Astrocyte (in vitro differentiated cells and primary cell): ENCODE data around the gene CHIC2. TPM values are rescaled to one million over a fixed set of nuclear protein-coding genes. Genes with fewer than 3 reads are reported as not detected.

Experiments used
- DNase-seq: peaks from one replicate; pipeline ENCODE4 v3.0.0-alpha.2; 2010; ENCODE audit warnings: low read depth
- FAIRE-seq: peaks from 2 replicates; lab custom pipeline; 2011; peaks lifted over from hg19 to GRCh38; lab: Jason Lieb, UNC
- H2AFZ ChIP-seq: 2 replicates; pipeline ENCODE4 v1.6.0; 2012; ENCODE audit warnings: low read depth, low read length, inconsistent platforms
- H3K27ac ChIP-seq: 2 replicates; pipeline ENCODE4 v1.5.1; 2011; ENCODE audit warnings: low read depth, low read length, inconsistent platforms
- H3K27me3 ChIP-seq: 2 replicates; pipeline ENCODE4 v1.6.0; 2011; ENCODE audit warnings: low read length, inconsistent platforms; ENCODE audit not compliant: insufficient read depth
- H3K36me3 ChIP-seq: 2 replicates; pipeline ENCODE4 v1.5.1; 2011; ENCODE audit warnings: low read length, inconsistent platforms; ENCODE audit not compliant: insufficient read depth
- H3K4me1 ChIP-seq: 2 replicates; pipeline ENCODE4 v1.5.1; 2011; ENCODE audit warnings: low read length, inconsistent platforms; ENCODE audit not compliant: insufficient read depth
- H3K4me2 ChIP-seq: 2 replicates; pipeline ENCODE4 v1.6.0; 2012; ENCODE audit warnings: low read length, inconsistent platforms
- H3K4me3 ChIP-seq: 2 replicates; pipeline ENCODE4 v1.5.1; 2011; ENCODE audit warnings: low read depth, mild to moderate bottlenecking, low read length, inconsistent platforms; ENCODE audit not compliant: insufficient read depth
- H3K79me2 ChIP-seq: 2 replicates; pipeline ENCODE4 v1.6.0; 2012; ENCODE audit warnings: mild to moderate bottlenecking, low read length, inconsistent platforms; ENCODE audit not compliant: insufficient read depth
- H3K9ac ChIP-seq: 2 replicates; pipeline ENCODE4 v1.6.0; 2012; ENCODE audit warnings: mild to moderate bottlenecking, low read length, inconsistent platforms
- H3K9me3 ChIP-seq: 2 replicates; pipeline ENCODE4 v1.5.1; 2012; ENCODE audit warnings: low read depth, mild to moderate bottlenecking, low read length, inconsistent platforms; ENCODE audit not compliant: insufficient read depth
- H4K20me1 ChIP-seq: 2 replicates; pipeline ENCODE4 v1.6.0; 2012; ENCODE audit warnings: low read length, inconsistent platforms; ENCODE audit not compliant: insufficient read depth
- H3K27ac Mint-ChIP-seq: one replicate; pipeline ENCODE4 v1.8.0; 2021; ENCODE audit warnings: mild to moderate bottlenecking, mixed read lengths; ENCODE audit not compliant: unreplicated experiment
- H3K27me3 Mint-ChIP-seq: one replicate; pipeline ENCODE4 v1.8.0; 2021; ENCODE audit warnings: low read depth, mixed read lengths; ENCODE audit not compliant: unreplicated experiment
- H3K36me3 Mint-ChIP-seq: one replicate; pipeline ENCODE4 v1.8.0; 2021; ENCODE audit warnings: low read depth, mixed read lengths; ENCODE audit not compliant: unreplicated experiment
- H3K4me1 Mint-ChIP-seq: one replicate; pipeline ENCODE4 v1.8.0; 2021; ENCODE audit warnings: low read depth, mixed read lengths; ENCODE audit not compliant: unreplicated experiment
- H3K4me3 Mint-ChIP-seq: one replicate; pipeline ENCODE4 v1.8.0; 2021; ENCODE audit warnings: mild to moderate bottlenecking, moderate library complexity, mixed read lengths; ENCODE audit not compliant: unreplicated experiment
- H3K9me3 Mint-ChIP-seq: one replicate; pipeline ENCODE4 v1.8.0; 2021; ENCODE audit warnings: mild to moderate bottlenecking, mixed read lengths; ENCODE audit not compliant: unreplicated experiment
- CTCF ChIP-seq: IDR thresholded peaks from 2 replicates; pipeline ENCODE4 v1.5.1; 2011; ENCODE audit warnings: low read depth, mild to moderate bottlenecking, inconsistent platforms, low read length, moderate library complexity; ENCODE audit not compliant: insufficient read depth
- EZH2 ChIP-seq: IDR thresholded peaks from 2 replicates; pipeline ENCODE4 v1.6.1; 2012; ENCODE audit warnings: mild to moderate bottlenecking, low read length, inconsistent platforms; ENCODE audit not compliant: insufficient read depth
- total RNA-seq: library from RNA; stranded (reverse); gene quantifications from 2 replicates; pipeline ENCODE4 v1.2.1, GENCODE V29; 2021

Gene CHIC2
- total RNA-seq, 1 donor from 2014 or later: 38.2 TPM

GRCh38 chr4:54074381-54074780, 10.0 kb upstream of the CHIC2 start:
- Histone ChIP-seq H4K20me1 (no peaks in the 10 kb centered on the region), H2AFZ (no peak overlapping the region), H3K36me3 (no peaks in the 10 kb centered on the region), H3K9me3 (no peaks in the 10 kb centered on the region), H3K4me2 (no peak overlapping the region), H3K27me3 (no peaks in the 10 kb centered on the region), H3K4me3 (no peak overlapping the region), H3K9ac (no peak overlapping the region), H3K79me2 (no peaks in the 10 kb centered on the region), H3K27ac (no peak overlapping the region), H3K4me1 (peaks cover 18% of the 10 kb centered on the region)
- Mint-ChIP-seq H3K27me3 (no peaks in the 10 kb centered on the region), H3K27ac (no peak overlapping the region), H3K9me3 (no peaks in the 10 kb centered on the region), H3K36me3 (no peaks in the 10 kb centered on the region), H3K4me1 (peaks cover 28% of the 10 kb centered on the region), H3K4me3 (no peak overlapping the region)
- no peak for TF ChIP-seq EZH2
- DNase-seq (no peak), FAIRE-seq (no peak)

- Histone ChIP-seq H3K9me3 (no peaks in the 10 kb centered on the region), H3K4me2 (no peak overlapping the region), H3K9ac (no peak overlapping the region), H4K20me1 (no peaks in the 10 kb centered on the region), H2AFZ (no peak overlapping the region), H3K4me1 (peaks cover 18% of the 10 kb centered on the region), H3K79me2 (no peaks in the 10 kb centered on the region), H3K36me3 (no peaks in the 10 kb centered on the region), H3K4me3 (no peak overlapping the region), H3K27ac (no peak overlapping the region), H3K27me3 (no peaks in the 10 kb centered on the region)
- no peaks in the 10 kb centered on the region for H3K36me3 Mint-ChIP-seq
- FAIRE-seq (no peak), DNase-seq (peak; percentile 54)
- no peak overlapping the region for H3K4me3 Mint-ChIP-seq
- TF ChIP-seq EZH2 (no peak), CTCF (no peak)
- peaks cover 26% of the 10 kb centered on the region for H3K4me1 Mint-ChIP-seq
- no peaks in the 10 kb centered on the region for H3K9me3 Mint-ChIP-seq
- H3K27ac Mint-ChIP-seq: no peak overlapping the region
- no peaks in the 10 kb centered on the region for H3K27me3 Mint-ChIP-seq
Measured at GRCh38 chr4:54073271-54073880, 9.0 kb upstream of the CHIC2 start.

GRCh38 chr4:54067166-54067565, 2.8 kb upstream of the CHIC2 start:
- Histone ChIP-seq H3K4me2 (peak overlapping the region; percentile 64), H3K4me3 (no peak overlapping the region), H3K36me3 (no peaks in the 10 kb centered on the region), H3K79me2 (peaks cover 22% of the 10 kb centered on the region), H3K27me3 (no peaks in the 10 kb centered on the region), H3K9me3 (no peaks in the 10 kb centered on the region), H3K27ac (no peak overlapping the region), H3K9ac (peak overlapping the region; percentile 30), H2AFZ (peak overlapping the region; percentile 12), H3K4me1 (peaks cover 34% of the 10 kb centered on the region), H4K20me1 (peaks cover 12% of the 10 kb centered on the region)
- Mint-ChIP-seq H3K4me3 (no peak overlapping the region), H3K36me3 (no peaks in the 10 kb centered on the region), H3K27ac (peak overlapping the region; percentile 66), H3K27me3 (no peaks in the 10 kb centered on the region), H3K9me3 (no peaks in the 10 kb centered on the region), H3K4me1 (peaks cover 26% of the 10 kb centered on the region)
- DNase-seq (peak; percentile 76), FAIRE-seq (no peak)
- no peak for TF ChIP-seq EZH2
- no peak for TF ChIP-seq CTCF
